ENCODE results near the gene CLDN24. TPM values are rescaled to one million over a fixed set of nuclear protein-coding genes. Genes with fewer than 3 reads are reported as not detected.

CLDN24 gene
- not detected for polyA plus RNA-seq (2012; ENCODE audit: insufficient read depth, insufficient read length)

DNA sequence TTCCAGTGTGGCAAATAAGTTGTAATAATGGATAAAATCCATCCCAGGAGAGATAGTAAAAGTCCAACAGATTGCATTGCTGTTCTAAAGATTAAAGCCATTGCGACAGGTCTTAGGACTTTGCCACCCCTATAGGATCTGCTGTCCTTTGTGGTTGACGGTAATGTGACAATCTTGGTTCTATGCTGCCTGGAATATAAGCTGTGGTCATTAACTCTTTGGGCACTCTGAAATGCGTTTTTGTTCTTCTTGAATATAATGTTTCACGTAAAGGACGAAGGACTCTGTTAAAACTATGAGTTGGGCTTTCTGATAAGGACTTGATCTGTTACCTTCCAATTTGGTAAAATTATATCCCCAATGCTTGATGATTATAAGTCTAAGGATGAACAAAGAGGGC, at the start of gene CLDN24:
Gene CLDN24, minus strand, starts transcription at position 101 of the 400 bp plus-strand sequence. Its CDS starts 0 bp downstream, at position 101.
- no peak within 1 kb of the TSS for H3K4me3 ChIP-seq (ENCODE audit: low read length)

DNA sequence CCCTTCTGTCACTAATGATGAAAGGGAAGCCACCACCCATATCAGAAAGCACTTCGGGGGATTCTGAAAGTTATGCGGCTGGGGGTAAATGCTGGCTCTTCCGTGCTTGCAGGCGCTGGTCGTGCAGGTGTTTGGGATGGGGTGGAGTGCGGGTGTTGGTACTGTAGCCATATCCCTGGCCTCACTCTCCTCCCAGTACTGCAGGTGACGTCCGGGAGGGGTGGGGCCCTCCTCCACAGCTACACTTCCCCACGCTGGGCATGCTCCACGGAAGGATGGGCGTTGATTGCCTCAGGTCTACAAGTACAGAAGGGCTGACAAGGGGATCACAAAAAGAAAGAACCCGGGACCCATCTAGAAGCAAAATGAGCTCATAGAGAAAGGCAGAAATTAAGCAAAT, 48.6 kb upstream of the CLDN24 start:
- no peak for DNase-seq (ENCODE audit: low read depth, low spot score)
- H3K4me3 ChIP-seq (ENCODE audit: low read length): no peak overlapping the region

More for the DNA sequence above, at the start of gene CLDN24:
- DNase-seq (ENCODE audit: low read depth, low spot score): no peak

DNA sequence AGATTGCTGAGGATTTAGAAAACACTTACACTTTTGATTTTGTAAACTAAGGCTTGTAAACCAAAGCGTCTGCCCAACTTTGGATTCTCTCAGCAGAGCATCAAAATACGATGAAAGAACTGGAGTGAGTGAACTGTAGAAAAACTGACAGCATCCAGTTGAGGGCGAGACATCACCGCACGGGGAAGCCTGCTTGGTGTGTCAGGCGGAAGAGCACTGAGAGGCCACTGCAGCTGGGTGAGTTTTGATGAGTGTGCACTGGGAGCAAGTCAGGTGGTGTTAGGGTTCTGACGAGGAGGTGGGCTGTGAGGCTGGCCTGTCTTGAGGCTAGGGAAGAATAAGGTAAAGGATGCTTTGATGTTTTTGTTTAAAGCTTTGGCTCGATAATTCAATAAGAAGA, 46.8 kb upstream of the CLDN24 start:
- H3K4me3 ChIP-seq (ENCODE audit: low read length): no peak overlapping the region
- no peak for DNase-seq (ENCODE audit: low read depth, low spot score)

DNA sequence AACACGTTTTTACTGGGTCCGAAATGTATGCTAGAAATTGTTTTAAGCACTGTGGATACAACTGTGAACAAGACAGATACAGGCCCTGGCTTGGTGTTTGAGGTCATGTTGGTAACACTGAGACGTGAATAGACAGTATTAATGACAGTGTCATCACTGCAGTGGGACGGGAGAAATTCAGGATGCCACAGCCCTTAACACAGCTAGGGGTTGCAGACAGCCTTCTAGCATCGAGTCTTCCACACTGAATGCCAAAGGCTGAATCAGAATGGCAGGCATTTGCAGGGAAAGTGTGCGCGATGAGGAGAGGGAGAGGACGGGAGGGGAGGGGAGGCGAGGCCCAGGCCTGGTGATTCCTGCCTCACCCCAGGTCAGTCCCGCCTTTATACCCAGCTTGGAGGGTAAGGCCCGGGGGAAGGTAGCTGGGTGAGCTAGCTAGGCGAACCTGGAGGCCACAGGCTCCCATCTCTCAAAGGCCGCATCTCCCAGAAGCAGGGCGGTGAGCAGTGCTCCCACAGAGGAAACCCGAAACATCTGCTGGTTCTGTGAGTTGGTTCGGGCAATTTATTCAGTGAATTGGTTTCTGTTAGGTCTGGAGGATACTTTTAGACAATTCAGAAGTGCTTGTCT, 44.1 kb upstream of the CLDN24 start:
- no peak for DNase-seq (ENCODE audit: low read depth, low spot score)
- no peak overlapping the region for H3K4me3 ChIP-seq (ENCODE audit: low read length)

DNA sequence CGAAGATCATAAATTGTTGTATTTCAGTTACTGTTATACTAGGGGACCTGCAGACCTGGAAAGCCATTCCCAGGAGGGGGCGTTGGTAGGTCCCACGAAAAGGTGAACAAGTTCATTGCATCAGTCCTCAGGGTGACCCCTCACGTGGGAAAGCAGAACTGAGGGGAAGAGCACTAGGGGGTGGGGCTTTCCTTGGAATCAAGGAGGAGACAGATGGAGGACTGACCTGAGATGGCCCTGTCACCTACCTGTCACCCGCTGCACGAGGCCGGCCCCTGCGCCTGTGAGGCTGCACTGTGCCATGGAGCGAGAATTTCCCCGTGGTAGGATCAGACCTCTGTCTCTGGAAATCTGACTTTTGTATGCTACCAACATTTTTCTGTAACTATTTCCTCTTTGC, 41.8 kb upstream of the CLDN24 start:
- DNase-seq (ENCODE audit: low read depth, low spot score): no peak
- no peak overlapping the region for H3K4me3 ChIP-seq (ENCODE audit: low read length)

DNA sequence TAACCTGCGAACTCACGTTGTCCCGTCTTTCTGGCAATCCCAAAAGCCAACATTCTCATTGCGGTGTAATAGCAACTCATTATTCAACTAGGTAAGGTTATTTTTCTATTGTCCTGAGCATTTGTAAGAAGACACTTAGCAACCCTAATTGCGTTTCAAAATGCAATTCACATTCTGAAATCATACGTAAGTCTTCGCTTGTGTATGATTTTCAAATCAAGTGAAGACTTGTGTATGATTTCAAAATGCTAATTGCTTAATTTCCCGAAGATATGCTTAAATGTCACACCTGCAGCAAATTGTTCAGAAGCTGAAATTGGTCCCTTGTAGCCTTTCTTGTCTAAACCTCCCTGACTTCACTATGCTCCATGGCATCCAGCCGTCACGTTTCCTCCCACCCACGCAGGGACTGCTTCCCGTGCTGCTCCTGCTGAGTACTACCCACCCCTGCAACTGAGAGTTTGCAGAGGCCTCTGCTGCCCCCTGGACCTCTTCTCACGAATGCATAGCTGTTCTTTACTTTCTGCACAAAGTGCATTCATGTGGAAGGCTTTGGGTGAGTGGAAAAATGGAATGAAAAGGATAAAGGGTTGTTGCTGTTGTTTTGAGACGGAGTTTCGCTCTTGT, 40.8 kb upstream of the CLDN24 start:
- DNase-seq (ENCODE audit: low read depth, low spot score): no peak
- no peak overlapping the region for H3K4me3 ChIP-seq (ENCODE audit: low read length)

DNA sequence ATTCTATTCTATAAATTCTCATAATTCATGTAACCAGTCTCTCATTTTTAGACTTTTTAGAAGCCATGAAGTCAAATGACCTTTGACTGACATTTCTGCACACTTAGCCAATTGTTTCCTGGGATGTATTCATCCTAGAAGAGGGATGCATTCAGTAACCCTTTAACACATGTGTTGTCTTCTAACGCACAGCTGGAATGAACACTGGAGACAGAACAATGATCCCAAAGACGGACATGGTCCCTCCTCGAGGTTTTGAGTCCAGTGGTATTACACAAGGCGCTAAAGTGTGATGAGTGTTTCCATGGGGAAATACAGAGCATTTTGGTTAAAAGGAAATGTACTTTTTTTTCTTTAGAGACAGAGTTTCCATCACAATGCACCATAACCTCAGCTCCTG, 39.8 kb upstream of the CLDN24 start:
- H3K4me3 ChIP-seq (ENCODE audit: low read length): no peak overlapping the region
- DNase-seq (ENCODE audit: low read depth, low spot score): no peak

DNA sequence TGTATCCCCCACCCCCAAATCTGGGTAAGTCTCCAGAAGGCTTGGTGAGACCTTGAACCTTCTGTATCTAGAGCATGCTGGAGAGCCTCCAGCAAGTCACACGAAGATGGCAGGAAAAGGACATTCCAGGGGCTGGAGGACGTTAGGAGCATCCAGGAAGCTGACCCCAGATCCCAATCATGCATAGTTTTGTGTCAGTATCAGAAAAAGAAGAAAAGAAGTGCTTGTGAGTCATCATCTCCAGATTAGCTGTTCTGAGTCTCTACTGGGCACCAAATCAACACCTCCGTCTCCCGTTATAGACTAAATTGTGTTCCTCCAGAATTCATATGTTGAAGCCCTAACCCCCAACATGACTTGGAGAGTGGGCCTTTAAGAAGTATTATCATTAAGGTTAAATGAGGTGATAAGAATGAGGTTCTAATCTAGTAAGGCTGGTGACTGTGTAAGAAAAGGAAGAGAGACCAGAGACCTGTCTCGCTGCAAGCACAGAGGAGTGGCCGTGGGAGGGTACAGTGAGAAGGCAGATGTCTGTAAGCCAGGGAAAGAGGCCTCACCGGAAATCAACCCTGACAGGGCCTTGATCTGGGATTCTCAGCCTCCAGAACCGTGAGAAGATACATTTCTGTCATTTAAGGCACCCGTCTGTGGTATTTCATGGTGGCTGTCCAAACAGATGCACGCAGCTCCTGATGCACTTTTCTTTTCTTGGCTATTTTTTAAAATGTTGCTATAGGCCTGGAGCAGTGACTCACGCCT, 38.1 kb upstream of the CLDN24 start:
- no peak overlapping the region for H3K4me3 ChIP-seq (ENCODE audit: low read length)
- DNase-seq (ENCODE audit: low read depth, low spot score): no peak

DNA sequence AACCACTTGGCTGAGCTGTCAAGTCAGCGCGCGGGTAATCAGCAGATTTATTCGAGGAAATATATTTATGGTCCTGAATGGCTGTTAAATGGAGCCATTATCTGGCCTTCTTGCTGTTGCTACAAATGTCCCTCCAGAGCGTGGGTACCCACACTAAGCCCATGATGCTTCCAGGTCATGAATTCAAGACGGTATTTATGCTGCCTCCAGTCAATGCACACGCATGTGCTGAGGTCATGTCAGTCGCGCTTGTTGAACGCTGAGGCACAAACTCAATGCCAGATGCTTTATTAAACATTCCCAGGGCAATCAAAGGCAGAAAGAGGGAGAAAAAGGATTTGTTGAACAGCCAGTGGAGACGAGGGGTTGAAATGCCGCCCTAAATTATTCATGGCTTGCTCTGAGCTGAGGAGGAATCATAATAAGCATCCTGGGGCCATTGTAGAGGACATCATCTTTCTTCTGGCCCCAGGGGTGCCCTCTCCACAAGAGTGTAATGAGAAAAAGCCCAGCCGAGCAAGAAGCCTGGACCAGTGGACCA, 36.1 kb upstream of the CLDN24 start:
- no peak overlapping the region for H3K4me3 ChIP-seq (ENCODE audit: low read length)
- no peak for DNase-seq (ENCODE audit: low read depth, low spot score)

DNA sequence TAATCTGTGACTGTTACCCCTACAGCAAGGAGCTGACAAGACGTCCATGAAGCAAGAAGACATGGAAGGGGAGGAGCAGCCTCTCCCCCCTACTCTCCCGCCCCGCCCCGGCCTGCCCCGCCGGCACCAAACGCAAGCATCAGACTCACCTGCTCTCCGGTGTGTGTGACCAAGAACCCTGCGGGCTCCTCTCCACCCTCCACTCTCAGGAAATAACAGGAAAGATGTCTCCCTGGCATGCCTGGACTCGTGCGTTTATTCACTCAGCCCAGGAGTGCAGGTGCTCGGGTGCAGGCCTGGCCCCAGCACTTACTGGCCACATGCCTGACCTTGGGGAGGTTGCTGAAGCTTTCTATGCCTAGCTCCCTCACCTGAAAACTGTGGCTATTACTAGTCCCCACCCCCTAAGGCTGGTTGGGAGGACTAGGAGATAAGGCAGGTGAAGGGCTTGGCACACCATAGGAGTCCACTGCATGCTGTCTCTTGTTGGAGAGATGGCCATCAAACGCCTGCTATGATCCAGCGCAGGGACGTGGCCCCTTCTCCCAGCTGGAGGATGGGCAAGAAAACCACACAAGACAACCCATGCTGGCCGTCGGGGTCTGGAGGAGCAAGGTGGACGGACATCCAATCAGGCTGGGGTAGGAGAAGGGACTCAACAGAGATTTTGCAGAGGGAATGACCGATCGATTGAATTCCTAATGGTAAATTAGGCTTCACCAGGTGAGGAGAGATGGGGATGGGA, 34.9 kb upstream of the CLDN24 start:
- DNase-seq (ENCODE audit: low read depth, low spot score): no peak

DNA sequence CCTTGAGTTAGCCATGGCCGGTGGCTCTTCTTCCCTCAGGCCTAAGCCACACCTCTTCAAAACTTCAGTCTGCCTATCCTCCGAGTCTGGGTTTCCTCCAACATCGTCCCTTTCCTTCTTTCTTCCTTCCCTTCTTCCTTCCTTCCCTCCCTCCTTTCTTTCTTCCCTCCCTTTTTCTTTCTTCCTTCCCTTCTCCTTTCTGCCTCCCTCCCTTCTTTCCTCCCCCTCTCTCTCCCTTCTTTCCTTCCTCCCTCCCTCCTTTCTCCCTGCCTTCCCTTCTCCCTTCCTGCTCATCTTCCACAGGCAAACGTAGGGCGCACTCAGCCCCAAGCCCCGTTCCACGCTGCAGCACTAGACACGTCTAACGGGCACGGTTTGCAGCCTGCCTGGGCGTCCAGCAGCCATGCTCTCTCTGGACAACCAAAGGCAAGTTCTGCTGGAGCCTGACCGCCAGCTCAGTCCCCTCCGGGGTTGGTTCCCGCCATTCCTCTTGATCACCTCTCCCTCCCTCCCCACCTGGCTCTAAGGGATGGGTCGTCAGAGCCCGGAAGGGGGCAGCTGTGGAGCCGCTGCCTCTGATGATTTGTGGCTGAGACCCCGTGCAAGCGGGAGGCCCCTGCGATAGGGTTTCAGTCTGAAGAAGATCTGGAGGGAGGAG, 34.1 kb upstream of the CLDN24 start:
- H3K4me3 ChIP-seq (ENCODE audit: low read length): no peak overlapping the region
- no peak for DNase-seq (ENCODE audit: low read depth, low spot score)

More for the DNA sequence above, 34.9 kb upstream of the CLDN24 start:
- no peak overlapping the region for H3K4me3 ChIP-seq (ENCODE audit: low read length)

DNA sequence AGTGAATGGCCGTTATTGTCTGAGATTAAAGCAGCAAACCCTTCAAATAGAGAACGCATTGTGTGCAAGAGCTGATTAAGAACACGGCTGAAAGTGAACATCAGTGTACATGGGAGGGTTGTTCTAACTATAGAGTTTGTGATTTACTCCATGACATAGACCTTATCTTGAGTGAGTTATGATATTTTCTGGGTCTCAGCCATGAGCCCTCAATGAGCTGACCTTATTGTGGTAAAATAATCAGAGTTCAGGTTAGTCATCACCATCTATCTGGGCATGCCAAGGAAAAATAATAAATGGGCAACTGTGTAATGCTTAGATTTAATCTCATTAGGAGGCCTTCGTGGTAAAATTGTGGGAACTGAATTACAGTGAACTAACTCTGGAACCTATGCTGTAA, 33.2 kb upstream of the CLDN24 start:
- H3K4me3 ChIP-seq (ENCODE audit: low read length): no peak overlapping the region
- DNase-seq (ENCODE audit: low read depth, low spot score): no peak

DNA sequence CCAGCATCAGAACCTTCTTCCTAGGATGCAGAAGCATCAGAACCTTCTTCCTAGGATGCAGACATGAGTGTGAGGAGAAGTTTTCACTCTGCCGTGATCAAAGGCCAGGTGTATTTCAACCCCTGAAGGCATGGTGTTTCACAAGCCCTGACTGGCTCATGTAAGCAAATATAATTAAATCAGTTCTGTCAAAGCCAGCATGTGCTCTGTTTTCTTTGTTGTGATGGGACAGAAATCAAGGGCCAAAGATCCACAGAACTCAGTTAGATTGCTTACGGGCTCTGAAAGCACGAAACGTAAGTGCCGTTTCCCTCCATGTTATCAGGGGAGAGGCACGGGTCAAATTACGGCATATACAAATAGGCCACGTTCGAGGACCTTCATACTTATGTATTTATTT, 32.0 kb upstream of the CLDN24 start:
- no peak for DNase-seq (ENCODE audit: low read depth, low spot score)

DNA sequence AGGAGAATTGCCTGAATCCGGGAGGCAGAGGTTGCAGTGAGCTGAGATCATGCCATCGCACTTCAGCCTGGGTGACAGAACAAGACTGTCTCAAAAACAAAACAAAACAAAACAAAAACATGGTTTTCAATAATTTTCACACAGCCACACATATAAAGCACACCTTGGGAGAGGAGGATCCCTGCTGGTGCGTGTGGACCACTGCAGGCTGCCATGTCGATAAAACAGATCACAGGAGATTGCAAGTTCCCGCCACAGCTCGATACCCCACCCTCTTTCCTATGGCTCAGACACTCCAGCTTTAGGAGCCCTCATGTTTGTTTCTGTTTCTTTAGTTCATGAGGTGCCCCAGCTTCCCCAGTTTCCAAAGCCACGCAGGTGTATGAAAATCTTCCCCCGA, 31.3 kb upstream of the CLDN24 start:
- DNase-seq (ENCODE audit: low read depth, low spot score): no peak

More for the DNA sequence above, 32.0 kb upstream of the CLDN24 start:
- no peak overlapping the region for H3K4me3 ChIP-seq (ENCODE audit: low read length)

DNA sequence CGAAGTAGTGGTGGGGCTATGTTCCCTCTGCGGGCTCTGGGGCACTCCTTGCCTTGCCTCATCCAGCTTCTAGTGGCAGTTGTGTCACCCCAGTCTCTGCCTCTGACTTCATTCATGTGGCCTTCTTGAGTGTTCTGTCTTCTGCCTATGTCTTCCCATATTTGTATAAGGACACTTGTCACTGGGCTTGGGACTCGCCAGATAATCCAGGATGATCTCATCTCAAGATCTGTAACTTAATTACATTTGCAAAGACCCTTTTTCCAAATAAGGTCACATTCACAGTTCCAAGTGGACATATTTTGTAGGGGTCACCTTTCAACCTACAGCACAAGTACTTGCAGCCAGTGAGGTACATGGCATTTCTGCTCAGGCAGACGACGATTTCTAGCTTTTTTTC, 30.3 kb upstream of the CLDN24 start:
- no peak for DNase-seq (ENCODE audit: low read depth, low spot score)
- no peak overlapping the region for H3K4me3 ChIP-seq (ENCODE audit: low read length)

More for the DNA sequence above, 31.3 kb upstream of the CLDN24 start:
- no peak overlapping the region for H3K4me3 ChIP-seq (ENCODE audit: low read length)

DNA sequence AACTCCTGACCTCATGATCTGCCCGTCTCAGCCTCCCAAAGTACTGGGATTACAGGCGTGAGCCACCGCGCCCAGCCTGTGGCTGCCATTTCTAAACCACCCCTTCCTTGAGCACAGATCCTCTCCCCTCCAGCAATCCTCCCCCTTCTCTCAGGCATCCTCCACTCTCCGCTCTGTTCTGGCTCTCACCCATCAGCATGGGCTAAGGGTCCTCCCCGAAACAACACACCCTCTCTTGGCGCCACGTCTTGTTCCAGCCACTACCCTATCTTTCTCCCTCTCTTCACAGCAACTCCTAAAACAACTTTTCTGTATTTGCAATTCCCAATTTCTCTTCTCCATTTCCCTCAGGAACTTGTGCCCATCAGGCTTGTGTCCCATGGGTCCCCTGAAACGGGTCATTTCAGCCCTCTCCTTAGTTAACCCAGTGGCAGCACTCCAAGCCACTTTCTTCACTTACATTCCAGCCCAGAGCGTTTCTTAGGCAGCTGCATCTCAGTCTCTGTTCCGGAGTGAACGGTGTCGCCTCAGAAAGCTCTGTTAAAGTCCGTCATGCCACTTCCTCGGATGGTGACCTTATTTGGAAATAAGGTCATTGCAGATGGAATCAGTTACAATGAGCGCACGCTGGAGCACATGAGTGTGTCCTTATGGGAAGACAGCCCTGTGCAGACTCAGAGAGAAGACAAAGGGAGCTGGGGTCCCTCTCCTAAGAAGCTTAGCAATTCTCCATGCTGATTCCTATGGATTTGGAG, 28.3 kb upstream of the CLDN24 start:
- DNase-seq (ENCODE audit: low read depth, low spot score): no peak
- H3K4me3 ChIP-seq (ENCODE audit: low read length): no peak overlapping the region

DNA sequence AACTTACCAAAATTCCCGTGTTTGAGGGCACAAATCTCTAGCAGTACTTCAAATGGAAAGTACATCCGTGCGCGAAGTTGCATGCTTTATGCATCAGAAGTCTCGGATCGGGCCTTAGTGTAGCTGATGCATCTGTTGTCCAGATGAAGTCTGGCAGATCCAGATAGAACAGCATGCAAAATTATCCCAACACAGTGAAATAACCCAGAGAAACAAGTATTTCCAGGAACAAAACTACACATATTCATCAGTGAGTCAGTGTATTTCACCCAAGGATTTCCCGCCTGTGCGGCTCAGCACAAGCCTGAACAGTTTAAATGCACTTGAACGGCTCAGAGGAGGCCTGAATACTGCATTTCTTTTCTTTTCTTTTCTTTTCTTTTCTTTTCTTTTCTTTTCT, 27.4 kb upstream of the CLDN24 start:
- H3K4me3 ChIP-seq (ENCODE audit: low read length): no peak overlapping the region

More for the DNA sequence above, 27.4 kb upstream of the CLDN24 start:
- no peak for DNase-seq (ENCODE audit: low read depth, low spot score)
